AG09319 (cell line): ENCODE results near the gene NEDD4L.

Source experiments
- DNase-seq: peaks from one replicate; pipeline ENCODE4 v3.0.0-alpha.2; 2010; ENCODE audit warnings: low read depth; ENCODE audit errors: extremely low read depth
- TF ChIP-seq, protein P1 (sequence below): IDR thresholded peaks from 2 replicates; pipeline ENCODE4 v1.5.1; 2011; ENCODE audit warnings: low read depth, mild to moderate bottlenecking, inconsistent platforms, low read length, moderate library complexity

The NEDD4L gene

DNA sequence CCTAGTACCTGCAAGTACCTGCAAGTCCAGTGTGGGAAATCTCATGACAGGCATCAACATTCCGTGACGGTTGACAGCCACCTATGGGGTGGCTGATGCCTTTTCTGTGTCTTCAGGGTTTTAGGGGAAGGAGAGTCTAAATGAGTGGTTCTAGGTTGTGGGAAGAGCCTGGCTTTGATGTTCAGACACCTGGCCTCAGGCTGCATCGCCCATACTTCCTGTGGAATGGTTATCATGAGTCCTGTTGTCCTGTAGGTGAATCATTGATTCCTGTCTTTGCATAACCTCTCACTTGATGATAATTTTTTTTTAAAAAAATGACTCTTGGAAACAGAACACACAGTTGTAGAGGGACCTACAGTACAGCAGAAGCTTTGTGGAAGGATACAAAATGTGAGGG lies 108.9 kb downstream of the NEDD4L start:
- DNase-seq: no peak
- TF ChIP-seq, protein P1, sequence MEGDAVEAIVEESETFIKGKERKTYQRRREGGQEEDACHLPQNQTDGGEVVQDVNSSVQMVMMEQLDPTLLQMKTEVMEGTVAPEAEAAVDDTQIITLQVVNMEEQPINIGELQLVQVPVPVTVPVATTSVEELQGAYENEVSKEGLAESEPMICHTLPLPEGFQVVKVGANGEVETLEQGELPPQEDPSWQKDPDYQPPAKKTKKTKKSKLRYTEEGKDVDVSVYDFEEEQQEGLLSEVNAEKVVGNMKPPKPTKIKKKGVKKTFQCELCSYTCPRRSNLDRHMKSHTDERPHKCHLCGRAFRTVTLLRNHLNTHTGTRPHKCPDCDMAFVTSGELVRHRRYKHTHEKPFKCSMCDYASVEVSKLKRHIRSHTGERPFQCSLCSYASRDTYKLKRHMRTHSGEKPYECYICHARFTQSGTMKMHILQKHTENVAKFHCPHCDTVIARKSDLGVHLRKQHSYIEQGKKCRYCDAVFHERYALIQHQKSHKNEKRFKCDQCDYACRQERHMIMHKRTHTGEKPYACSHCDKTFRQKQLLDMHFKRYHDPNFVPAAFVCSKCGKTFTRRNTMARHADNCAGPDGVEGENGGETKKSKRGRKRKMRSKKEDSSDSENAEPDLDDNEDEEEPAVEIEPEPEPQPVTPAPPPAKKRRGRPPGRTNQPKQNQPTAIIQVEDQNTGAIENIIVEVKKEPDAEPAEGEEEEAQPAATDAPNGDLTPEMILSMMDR: no peak

DNA sequence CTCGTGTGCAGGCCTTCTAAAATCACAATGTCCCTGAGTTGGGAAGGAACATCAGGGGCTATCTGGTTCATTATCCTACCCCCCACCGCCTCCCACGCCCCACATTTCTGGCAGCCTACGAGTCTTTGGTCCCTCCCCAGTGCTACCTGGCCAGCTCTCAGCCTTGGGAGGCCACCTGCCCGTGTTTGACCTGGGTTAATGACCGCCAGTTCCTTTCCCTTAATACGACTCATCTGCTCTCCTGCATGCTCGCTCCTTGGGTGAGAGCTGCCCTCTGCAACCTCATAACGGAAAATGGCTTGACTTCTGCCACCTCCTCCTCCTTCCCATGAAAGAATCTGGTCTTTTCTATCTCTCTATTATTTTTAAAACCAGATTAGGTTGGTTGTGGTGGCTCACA lies 112.5 kb downstream of the NEDD4L start:
- DNase-seq: no peak
- TF ChIP-seq, protein P1: no peak

DNA sequence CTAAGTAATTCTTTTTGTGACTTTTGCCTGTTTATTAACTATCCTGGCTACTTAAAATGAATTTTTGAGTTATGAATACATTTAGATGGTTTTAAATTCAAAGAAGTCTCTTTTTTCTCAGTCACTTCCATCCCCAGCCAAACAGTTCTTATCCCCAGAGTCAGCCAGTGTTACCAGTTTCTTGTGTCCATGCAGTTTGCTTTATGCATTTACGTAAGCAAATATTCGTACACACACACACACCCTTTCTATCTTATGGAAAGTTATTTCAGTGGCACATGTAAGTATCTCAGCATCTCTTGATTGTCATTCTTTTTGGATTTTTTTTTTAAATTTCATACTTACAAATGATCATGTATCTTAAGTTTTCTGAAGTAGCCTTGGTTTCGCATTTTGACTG lies 113.2 kb downstream of the NEDD4L start:
- no peak for DNase-seq
- TF ChIP-seq, protein P1: no peak

DNA sequence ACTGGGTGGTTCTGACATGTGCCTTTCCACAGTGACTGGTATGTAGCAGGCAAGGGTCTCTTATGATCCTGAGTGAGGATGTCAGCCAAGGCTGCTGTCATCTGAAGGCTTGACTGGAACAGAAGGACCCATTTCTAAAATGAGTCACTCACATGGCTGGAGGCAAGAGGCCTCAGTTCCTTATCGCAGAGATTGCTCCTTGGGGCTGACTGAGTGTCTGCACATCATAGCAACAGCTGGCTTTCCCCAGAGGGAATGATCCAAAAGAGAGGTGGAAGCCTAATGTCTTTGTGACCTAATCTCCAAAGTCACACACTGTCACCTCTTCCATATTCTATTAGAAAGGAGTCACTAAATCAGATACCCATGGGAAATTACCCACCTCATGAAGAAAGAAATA lies 114.0 kb downstream of the NEDD4L start:
- no peak for DNase-seq
- TF ChIP-seq, protein P1: no peak

DNA sequence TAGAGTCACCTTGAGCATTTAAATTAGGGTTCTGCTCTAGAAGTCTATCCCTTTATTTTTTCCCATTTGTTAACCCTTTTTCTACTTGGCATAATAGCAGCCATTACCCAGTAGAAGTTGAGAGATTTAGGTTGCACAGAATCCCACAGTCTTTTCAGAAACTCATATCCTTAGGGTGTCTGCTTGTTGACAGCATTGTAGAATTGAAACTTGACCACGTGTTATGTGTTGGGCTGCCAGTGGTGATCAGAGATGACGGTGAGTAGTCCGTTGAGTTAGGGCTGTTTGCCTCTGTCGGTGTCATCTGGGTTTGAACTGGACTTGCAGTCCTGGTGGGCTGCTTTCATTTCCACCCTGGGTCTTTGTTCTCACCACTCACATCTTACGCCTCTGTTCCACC lies 114.4 kb downstream of the NEDD4L start:
- no peak for DNase-seq
- TF ChIP-seq, protein P1: no peak

DNA sequence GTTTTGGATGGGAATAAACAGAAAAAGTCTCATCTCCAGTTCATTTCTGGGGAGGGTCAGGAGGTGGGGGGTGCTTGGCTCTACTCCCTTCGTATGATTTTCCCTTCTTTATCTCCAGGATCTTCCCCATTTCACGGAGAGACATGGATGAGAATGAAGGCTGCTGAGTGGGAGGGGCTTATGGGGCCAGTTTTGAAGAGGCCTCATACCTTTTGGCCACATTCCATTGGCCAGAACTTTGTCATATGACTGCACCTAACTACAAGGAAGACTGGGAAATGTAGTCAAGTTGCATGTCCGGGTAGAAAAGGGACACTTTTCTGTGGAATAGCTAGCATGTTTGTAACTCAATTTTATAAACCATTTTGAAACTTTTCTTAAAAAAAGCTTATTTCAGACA lies 117.6 kb downstream of the NEDD4L start:
- no peak for DNase-seq
- TF ChIP-seq, protein P1: no peak

DNA sequence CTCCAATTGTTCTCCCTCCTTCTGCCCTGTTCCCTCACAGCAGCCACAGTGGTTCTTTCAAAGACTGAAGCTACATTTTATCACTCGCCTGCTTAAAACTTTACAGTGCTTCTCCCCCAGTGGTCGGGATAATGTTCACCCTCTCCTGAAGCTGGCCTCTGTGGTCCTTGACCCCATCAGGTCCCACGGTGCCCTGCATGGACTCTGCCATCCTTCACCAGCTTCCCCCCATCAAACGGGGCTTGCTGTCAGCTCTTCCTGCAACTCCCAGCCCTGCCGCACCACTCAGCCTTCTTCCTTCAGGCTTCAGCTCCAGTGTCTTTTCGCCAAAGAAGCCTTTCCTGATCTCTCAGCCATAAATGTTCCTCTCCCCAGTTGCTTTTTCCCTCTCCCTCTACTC lies 118.1 kb downstream of the NEDD4L start:
- DNase-seq: no peak
- TF ChIP-seq, protein P1: no peak
